Left hindlimb (tissue), 1 donor: ENCODE measurements around the gene TOMM34.

Experiments
- DNase-seq: peaks from one replicate; pipeline ENCODE4 v3.0.0-alpha.2; 2018

TOMM34 gene, protein sequence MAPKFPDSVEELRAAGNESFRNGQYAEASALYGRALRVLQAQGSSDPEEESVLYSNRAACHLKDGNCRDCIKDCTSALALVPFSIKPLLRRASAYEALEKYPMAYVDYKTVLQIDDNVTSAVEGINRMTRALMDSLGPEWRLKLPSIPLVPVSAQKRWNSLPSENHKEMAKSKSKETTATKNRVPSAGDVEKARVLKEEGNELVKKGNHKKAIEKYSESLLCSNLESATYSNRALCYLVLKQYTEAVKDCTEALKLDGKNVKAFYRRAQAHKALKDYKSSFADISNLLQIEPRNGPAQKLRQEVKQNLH

DNA sequence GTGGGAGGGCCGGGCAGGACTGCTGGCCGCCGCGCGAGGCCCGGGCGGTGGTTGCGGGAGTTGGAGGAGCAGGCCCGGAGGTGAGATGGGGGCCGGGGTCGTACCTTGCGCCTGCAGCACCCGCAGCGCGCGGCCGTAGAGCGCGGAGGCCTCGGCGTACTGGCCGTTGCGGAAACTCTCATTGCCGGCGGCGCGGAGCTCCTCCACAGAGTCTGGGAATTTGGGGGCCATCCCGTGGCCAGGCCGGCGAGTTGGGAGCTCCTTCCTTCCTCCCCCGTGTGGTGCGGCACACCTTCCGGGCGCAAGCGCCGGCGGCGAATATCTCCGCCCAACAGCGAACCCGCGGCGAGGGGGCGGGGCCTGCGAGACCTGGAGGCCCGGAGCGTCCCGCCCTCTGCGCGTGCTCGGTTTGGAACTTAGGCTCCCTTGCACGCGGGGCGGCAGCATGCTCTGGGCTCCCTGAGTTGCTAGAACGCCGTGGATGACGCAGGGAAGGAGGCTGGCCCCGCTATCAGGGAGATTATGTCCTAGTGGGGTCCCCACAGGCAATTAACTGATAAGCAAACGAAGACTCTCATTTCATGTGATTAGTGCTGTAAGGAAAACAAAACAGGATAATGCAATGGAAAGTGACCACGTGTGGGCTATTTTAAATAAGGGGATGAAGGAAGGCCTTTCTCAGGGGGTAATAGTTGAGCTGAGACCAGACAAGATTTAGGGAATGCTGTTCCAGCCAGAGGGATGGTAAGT lies at the start of gene TOMM34:
TSS of gene TOMM34 (minus strand) at position 295 of the 750 bp plus-strand sequence. CDS start at position 231, 64 bp downstream.
- peak; percentile 92 for DNase-seq

DNA sequence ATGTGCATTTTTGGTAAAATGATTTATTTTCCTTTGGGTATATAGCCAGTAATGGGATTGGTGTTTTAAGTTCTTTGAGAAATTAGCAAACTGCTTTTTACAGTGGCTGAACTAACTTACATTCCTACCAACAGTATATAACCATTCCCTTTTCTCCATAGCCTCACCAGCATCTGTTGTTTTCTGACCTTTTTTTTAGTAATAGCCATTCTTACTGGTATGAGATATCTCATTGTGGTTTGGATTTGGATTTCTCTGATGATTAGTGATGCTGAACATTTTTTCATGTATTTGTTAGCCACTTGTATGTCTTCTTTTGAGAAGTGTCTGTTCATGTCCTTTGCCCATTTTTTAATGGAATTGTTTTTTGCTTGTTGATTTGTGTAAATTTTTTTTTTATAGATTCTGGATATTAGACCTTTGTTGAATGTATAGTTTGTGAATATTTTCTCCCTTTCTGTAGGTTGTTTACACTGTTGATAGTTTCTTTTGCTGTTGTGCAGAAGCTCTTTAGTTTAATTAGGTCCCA lies 48.4 kb upstream of the TOMM34 start:
- DNase-seq = no peak

DNA sequence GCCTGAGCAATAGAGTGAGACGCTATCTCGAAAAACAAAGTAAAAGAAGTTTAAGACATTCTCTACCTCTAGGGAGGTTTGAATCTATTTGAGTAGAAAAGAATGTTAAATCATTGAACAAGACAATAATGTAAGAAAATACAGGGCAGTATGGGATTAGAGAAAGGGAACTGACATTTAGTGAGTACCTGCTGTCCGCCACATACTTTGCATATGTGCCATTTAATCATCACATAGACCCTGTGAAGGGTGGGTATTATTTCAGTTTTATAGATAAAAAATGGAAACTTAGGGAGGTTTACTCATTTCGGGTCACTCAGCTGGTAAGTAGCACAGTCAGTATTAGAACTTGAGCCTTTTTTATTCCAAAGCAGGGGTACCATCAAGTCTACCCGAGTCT lies 37.5 kb upstream of the TOMM34 start:
- DNase-seq = no peak

DNA sequence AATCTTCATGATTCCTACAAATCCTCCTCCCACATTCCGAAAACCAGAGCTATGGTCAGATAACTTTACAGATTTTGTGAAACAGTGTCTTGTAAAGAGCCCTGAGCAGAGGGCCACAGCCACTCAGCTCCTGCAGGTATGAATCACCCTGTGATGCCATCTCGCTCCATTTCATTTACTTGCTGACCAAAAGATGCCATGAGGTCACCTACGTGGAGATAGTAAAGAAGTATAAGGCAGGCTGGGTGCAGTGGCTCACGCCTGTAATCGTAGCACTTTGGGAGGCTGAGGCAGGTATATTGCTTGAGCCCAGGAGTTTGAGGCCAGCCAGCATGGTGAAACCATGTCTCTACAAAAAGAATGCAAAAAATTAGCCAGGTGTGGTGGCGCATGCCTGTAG lies 37.0 kb upstream of the TOMM34 start:
- no peak for DNase-seq

DNA sequence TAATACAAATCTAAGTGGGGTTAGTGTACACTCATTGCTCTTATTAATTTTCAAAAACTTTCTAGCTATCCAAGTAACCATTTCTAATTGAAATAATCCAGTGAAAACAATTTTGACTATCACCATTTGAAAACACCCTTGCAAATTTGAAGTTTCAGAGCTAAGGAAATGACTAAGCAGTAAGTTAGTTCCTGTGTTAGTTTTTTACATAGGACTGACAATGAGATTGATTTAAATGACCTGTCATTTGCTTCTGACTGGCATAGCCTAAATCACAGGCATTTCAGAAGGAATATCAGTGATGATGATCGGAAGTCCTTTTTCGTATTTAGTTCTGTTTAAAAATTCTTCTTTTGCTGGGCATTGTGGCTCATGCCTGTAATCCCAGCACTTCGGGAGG lies 33.1 kb upstream of the TOMM34 start:
- DNase-seq = no peak

DNA sequence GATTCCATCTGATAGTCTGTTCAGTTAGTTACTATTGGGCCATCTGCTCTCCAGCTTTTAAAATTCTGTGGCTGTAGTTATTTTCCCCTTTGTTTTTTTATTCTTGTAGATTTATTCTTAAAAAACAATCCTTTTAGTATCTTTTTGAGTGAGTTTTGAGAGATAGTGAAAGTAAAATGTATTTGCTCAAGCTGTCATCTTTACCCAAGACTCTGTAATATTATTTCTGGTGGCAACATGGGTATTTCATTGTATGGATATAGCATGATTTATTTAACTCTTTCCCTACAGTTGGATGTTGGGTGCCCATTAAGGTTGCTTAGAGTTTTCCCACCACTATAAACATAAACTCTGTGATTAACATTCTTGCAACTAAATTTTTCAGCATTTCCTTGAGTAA lies 30.8 kb upstream of the TOMM34 start:
- DNase-seq = no peak

DNA sequence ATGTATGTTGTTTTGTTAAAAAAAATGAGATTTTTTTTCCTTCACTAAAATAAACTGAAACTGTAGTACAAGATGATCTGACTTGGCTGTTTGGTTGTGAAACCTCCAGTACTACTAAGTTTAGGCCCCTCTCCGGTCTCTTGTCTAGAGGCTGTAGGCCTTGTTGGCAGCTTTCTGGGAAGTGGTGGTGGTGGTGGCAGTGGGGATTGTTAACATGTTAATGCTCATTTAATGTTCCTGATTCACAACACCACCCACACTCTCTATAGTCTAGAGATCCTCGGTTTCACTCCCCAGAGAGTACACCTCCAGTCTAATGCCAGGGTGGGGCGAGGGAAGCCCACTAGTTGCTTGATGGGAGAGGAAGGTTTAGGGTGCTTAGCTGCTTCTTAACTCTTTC lies 30.2 kb upstream of the TOMM34 start:
- DNase-seq = no peak

DNA sequence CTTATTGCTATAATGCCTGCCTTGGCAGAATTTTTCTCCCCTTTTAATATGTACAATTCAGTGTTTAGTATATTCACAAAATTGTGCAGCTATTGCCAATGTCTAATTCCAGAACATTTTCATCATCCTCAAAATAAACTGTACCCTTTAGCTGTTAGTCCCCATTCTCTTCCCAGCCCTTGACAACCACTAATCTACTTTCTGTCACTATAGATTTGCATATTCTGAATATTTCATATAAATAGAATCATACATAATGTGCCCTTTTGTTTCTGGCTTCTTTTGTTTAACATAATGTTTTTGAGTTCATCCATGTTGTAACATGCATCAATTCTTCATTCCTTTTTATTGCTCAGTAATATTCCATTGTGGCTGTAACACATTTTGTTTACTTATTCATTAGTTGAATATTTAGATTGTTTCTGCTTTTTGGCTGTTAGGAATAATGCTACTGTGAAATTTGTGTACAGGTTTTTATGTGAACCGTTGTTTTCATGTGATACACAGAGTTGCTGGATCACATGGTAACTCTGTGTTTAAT lies 28.5 kb upstream of the TOMM34 start:
- DNase-seq = no peak

DNA sequence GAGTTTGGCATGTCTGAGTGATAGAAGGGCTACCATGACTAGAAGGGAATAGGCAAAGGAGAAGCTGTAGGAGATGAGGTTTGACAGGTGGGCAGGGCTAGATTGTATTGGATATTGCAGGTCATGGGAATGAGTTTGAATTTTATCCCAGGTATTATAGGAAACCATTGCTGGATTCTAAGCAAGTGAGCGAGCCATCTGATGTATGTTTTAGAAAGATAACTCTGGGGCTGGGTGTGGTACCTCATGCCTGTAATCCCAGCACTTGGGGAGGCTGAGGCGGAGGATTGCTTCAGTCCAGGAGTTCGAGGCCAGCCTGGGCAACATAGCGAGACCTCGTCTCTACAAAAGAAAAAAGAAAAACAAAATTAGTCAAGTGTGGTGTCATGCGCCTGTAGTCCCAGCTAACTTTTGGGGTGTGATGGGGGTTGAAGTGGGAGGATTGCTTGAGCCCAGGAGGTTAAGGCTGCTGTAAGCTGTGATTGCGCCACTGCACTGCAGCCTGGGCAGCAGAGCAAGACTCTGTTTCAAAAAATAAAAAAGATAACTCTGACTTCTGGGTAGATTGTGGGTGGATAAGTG lies 23.0 kb upstream of the TOMM34 start:
- no peak for DNase-seq

DNA sequence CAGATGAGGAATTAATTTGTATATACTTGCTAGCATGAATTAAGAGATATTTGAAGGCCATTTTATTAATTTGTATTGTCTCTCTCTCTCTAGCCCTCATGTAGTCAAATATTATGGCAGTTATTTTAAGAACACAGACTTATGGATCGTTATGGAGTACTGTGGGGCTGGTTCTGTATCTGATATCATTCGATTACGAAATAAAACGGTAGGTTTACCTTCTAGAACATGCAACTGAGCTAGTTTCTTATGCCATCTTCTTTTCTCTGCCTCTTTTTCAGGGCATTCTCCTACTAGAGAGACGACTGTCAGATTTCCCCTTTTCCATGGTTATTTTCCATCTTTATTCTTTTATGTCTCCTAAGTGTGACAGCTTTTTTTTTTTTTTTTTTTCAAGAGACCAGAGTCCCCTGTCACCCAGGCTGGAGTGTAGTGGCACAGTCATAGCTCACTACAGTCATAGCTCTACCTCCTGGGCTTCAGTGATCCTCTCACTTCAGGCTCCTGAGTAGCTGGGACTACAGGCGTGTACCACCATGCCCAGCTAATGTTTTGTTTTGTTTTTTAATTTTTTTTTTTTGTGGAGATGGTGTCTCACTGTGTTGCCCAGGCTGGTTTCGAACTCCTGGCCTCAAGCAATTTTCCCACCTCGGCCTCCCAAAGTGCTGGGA lies 21.7 kb upstream of the TOMM34 start:
- DNase-seq = no peak

DNA sequence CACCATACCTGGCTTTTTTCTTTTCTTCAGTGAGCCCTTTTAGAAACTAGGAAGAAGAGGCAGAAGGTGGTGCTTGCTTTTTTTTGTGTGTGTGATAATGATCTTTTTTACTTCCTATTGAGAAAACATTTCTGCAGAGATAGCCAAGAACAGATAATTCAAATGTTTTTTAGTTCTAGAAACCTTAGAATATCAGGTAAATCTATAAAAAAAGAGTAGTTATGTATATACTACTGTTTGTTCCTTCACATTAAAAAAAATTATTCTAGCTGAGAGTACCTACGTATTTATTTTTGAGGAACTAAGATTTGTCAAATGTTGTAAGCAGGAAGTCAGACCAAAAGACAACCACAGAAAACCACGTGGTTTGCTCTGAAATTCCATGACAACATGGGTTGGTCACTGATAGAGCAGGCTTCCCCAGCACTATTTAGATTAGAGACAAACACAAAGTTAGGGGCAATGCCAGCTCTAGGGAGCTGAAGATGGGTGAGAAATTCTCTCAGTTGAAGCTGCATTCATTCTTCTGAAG lies 19.0 kb upstream of the TOMM34 start:
- no peak for DNase-seq

DNA sequence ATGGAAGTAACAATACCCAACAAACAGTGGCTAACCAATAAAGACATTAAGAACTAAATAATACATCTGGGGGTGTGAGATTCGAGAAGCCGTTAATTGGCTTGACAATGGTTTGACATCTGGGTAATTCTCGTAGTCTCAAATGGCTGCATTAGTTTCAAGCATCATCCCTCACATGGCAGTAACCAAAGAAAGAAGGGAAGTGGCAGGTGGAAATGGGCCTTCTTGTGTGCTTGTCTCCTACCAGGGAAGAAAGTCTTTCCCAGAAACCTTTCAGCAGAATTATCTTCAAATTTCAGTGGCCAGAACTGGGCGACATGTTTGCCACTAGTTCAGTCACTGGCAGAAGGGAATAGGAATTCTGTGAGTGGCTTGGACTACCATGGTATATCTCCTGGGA lies 16.5 kb upstream of the TOMM34 start:
- DNase-seq = no peak

DNA sequence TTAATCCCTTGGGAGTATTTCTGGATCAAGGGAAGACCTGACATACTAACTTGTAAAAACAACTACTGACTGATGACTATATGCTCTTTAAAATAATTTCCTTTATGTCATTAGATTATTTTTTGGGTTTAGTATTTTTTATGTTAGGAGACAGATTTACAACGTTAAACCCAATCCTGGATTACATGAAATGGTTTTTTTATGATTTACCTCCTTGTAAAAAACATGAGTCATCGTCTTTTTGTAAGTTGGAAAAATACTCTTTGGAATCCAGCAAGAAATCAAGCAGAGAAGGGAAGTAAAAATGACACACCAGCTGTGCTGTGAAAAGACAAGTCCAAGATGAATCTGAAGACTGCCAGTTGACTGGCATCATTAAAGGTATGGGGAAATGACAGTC lies 12.9 kb upstream of the TOMM34 start:
- DNase-seq = no peak

DNA sequence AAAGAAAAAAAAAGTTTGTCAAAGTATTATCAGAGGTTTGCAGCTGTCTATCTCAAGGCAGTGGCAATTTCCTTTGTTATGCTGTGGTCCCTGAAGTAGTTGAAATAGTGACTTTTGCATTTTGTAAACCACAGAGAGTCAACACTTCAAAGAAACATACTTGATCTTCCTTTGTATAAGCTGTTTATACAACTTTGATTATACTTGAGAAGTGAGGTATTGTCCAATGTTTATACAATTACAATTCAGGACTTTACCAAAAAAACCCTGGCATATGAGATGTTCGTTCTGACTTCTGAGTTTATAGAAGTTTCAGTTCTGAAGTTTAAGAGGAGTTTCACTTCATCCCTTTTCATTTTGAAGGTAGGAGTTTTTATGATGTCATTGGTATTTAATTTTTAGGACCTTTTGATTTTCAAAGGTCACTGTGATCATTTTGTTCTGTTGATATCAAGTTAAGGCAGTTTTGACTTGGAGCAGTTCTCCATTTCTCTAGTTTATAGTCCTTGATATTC lies 10.1 kb upstream of the TOMM34 start:
- no peak for DNase-seq

DNA sequence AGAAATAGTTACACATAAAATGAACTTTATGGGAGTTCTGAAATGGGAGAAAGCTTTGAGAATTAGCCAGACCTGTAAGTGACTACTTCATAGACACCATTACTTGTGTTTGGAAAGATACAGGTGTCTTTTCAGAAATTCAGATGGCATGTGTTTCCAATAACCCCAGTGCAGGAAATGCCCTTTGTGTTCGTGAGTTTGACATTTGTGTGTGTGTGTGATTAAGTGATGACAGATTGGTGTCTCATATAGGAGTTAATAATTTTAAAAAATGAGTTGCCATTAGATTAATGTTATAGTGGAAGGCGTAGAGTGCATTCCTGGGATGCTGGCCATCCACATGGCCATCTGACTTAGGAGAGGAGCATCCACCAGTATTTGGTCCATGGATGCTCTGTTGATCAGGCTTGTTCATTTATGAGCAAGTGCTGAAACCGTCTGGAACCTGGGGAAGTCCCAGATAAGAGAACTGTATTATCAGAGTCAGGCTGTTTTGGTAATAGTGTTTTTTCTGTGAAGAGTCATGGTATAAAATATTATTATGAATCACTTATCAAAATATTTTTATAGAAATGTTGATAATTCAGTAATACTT lies 9.2 kb upstream of the TOMM34 start:
- DNase-seq = no peak

DNA sequence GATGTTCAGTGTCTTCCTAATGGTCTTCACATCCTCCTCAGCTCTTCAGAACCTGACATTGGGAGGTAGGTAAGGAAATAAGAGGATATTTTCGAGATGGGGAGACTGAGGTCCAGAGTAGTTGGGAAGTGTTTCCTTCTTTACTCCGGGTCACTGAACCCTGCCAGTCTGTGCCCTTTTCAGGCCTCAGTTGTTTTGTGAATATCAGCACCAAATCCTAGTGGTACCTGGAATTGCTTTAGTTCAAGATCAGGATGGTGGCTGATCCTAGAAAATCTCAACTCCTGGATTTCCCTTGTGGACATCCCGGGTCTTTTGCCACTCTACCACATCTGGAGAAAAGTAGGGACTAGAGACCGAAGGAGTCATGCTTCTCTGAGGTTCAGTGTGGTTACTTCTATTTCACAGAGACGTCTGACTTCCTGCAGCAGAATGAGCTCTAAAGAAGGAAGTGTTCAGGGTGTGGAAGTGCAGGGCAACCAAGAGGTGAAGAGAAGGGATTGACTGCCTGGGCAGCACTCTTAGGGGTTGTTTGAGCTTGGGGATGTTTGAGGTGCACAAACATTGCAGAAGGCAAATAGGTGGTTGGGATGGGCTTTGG lies 7.1 kb upstream of the TOMM34 start:
- no peak for DNase-seq

DNA sequence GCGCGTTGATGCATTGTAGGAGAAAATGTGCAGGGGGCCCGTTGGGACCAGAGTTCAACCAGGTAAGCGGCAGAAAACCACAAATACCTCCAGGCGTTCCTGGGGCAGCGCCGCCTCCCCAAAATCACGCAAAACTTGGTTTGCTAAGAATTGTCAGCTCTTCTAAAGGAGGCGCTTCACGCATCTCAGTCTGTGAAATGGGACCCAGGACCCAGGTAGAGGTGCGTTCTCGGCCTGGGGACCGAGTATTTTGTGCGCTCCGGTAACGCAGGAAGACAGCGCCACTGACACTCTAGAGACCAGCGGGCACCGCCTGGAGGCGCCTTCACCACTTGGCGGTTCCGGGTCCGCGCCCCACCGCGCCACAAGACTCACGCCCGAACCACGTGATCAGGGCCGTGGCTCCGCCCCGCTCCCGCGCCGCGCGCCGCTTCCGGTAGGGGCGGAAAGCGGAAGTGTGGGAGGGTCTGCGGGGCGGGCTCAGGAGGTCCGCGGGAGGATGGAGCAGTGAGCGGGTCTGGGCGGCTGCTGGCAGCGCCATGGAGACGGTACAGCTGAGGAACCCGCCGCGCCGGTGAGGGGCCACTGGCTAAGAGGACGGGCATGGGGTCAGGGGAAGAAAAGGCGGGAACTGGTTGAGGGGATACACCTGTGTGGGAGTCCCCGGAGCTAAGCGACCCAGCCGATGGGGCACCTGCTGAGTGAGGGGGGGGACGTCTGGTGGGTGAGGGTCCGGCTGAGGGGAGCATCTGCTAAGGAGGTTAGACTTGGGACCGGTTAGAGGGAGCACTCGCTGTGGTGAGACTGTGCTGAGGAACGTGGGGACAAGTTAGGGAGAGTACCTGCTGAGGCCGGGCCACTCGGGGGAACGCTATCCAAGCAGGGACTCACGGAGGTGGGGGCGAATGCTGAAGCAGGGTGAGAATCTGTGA lies 6.1 kb upstream of the TOMM34 start, which contains the start of gene STK4:
TSS of gene STK4 (plus strand) at position 483 of the 932 bp plus-strand sequence. CDS start at position 540, 57 bp downstream.
- DNase-seq = peak; percentile 95

DNA sequence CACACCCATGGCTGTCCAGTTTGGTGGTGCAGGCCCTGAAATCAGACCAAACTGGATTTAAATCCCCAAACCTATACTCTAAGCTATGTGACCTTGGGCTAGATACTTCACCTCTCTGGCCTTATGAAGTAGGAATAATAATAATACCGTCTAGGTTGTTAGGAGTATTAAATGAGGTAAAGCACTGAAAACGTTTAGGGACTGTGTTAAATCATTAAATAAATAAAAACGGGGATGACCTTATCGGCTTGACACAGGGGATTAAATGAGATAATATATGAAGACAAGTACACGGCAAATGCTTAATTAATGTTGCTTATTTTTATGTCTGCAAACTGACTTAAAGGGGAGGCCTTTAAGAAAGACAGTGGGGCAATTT lies 5.4 kb upstream of the TOMM34 start:
- DNase-seq = no peak

DNA sequence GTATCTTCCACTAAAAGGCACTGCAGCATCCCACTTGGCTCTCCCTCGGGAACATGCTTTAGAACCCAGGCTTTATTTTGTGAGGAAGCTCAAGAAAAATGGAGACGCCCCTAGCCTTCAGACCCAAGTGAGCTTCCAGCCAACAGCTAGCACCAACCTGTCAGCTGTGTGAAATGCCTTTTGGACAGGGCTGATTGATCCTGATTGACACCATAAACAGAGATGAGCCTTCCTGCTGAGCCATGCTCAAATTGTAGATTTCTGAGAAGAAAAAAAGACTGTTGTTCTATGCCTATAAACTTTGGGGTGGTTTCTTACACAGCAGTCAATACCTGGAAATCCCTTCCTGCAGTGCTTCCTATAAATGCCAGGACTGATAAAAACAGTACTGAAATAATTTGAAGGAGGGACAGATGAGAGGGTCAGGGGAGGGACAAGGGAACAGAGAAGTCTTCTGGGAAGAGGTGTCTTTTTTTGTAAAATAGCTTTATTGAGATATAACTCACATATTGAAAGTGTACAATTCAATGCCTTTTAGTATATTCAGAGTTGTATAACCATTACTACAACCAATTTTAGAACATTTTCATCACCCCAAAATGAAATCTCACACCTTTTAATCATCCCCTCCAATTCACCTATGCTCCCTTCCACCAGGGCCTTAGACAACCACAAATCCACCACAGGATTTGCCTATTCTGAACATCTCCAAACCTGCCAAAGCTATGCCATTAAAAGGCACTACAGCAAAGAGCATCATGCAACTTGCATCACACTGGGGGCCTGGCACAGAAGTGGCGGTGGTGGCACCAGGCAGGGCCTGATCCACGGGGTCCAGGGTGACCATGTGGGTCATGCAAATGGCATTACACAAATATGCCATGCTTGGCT lies 3.4 kb upstream of the TOMM34 start:
- DNase-seq = no peak
